Karpas-422 (cell line): ENCODE data around the gene EVC. TPM values are rescaled to one million over a fixed set of nuclear protein-coding genes. Genes with fewer than 3 reads are reported as not detected.
"Not testable (repeated sequence)": the region's sequence is repeated elsewhere in the genome, so short reads cannot be mapped to it uniquely, and the experiment has no call there.

Experiments
- DNase-seq: peaks from one replicate; pipeline ENCODE4 v3.0.0-alpha.2; 2015
- H2AFZ ChIP-seq: fragments of 200-600 bp; sonication (generic); 2 replicates; pipeline ENCODE4 v1.6.1; 2014; ENCODE audit warnings: antibody characterized with exemption, low read length, mixed read lengths
- H3K27ac ChIP-seq: fragments of 200-600 bp; sonication (generic); 2 replicates; pipeline ENCODE4 v1.5.1; 2014; ENCODE audit warnings: mild to moderate bottlenecking, low read length, moderate library complexity
- H3K27me3 ChIP-seq: fragments of 200-600 bp; sonication (generic); 2 replicates; pipeline ENCODE4 v1.6.1; 2014; ENCODE audit warnings: low read length, mixed read lengths
- H3K36me3 ChIP-seq: fragments of 200-600 bp; sonication (generic); 2 replicates; pipeline ENCODE4 v1.6.1; 2014; ENCODE audit warnings: low read length, mixed read lengths; ENCODE audit not compliant: insufficient read depth
- H3K4me1 ChIP-seq: fragments of 200-600 bp; sonication (generic); 2 replicates; pipeline ENCODE4 v1.6.1; 2014; ENCODE audit warnings: mild to moderate bottlenecking, low read length, mixed read lengths
- H3K4me2 ChIP-seq: fragments of 200-600 bp; sonication (generic); 2 replicates; pipeline ENCODE4 v1.6.1; 2014; ENCODE audit warnings: low read length, low read depth, mild to moderate bottlenecking; ENCODE audit not compliant: poor library complexity, severe bottlenecking
- H3K4me3 ChIP-seq: fragments of 200-600 bp; sonication (generic); 2 replicates; pipeline ENCODE4 v1.5.1; 2014; ENCODE audit warnings: mild to moderate bottlenecking, antibody characterized with exemption, low read length, mixed read lengths
- H3K79me2 ChIP-seq: fragments of 200-600 bp; sonication (generic); 2 replicates; pipeline ENCODE4 v1.6.1; 2014; ENCODE audit warnings: mild to moderate bottlenecking, low read length, mixed read lengths
- H3K9ac ChIP-seq: fragments of 200-600 bp; sonication (generic); 2 replicates; pipeline ENCODE4 v1.6.0; 2014; ENCODE audit warnings: low read length
- H3K9me2 ChIP-seq: fragments of 200-600 bp; sonication (generic), shearing (Covaris generic); replicated peaks from 2 replicates; pipeline ENCODE4 v1.6.0; 2014; ENCODE audit warnings: mild to moderate bottlenecking, low read length, moderate library complexity; ENCODE audit not compliant: insufficient read depth
- H3K9me3 ChIP-seq: fragments of 300-700, 200-600 bp; sonication (generic); 2 replicates; pipeline ENCODE4 v1.6.1; 2014; ENCODE audit warnings: low read length, mixed read lengths
- H4K20me1 ChIP-seq: fragments of 200-600 bp; sonication (generic); 2 replicates; pipeline ENCODE4 v1.6.1; 2014; ENCODE audit warnings: mild to moderate bottlenecking, antibody characterized with exemption, low read length, low read depth; ENCODE audit not compliant: insufficient read depth
- total RNA-seq: library from RNA; depleted of rRNA; stranded (reverse); fragments of >200 nt; shearing (Covaris generic); gene quantifications from 2 replicates; pipeline ENCODE4 v1.2.3, GENCODE V29; 2014; ENCODE audit warnings: low replicate concordance

The EVC gene
- total RNA-seq, 1 experiment from 2014 or later: not detected

GRCh38 chr4:5825321-5826041, 114.5 kb downstream of the EVC start:
- Histone ChIP-seq H3K9me3 (no peaks in the 10 kb centered on the region), H3K9ac (no peak overlapping the region), H3K27ac (no peak overlapping the region), H3K4me3 (no peak overlapping the region), H2AFZ (no peak overlapping the region), H4K20me1 (no peaks in the 10 kb centered on the region), H3K9me2 (no peaks in the 10 kb centered on the region), H3K79me2 (no peaks in the 10 kb centered on the region), H3K4me1 (peaks cover 70% of the 10 kb centered on the region), H3K27me3 (no peaks in the 10 kb centered on the region), H3K4me2 (no peak overlapping the region), H3K36me3 (no peaks in the 10 kb centered on the region)
- no peak for DNase-seq

GRCh38 chr4:5826437-5827107, 115.6 kb downstream of the EVC start:
- Histone ChIP-seq H3K27me3 (no peaks in the 10 kb centered on the region), H3K27ac (no peak overlapping the region), H3K4me2 (peak overlapping the region; percentile 16), H3K36me3 (no peaks in the 10 kb centered on the region), H3K4me3 (no peak overlapping the region), H2AFZ (no peak overlapping the region), H3K9me3 (no peaks in the 10 kb centered on the region), H3K9me2 (no peaks in the 10 kb centered on the region), H3K9ac (no peak overlapping the region), H4K20me1 (no peaks in the 10 kb centered on the region), H3K4me1 (peaks cover 71% of the 10 kb centered on the region), H3K79me2 (no peaks in the 10 kb centered on the region)
- no peak for DNase-seq

- Histone ChIP-seq H3K9me2 (no peaks in the 10 kb centered on the region), H3K9me3 (no peaks in the 10 kb centered on the region), H3K27me3 (no peaks in the 10 kb centered on the region), H3K4me3 (no peak overlapping the region), H3K36me3 (no peaks in the 10 kb centered on the region), H3K4me2 (peak overlapping the region; percentile 16), H2AFZ (no peak overlapping the region), H4K20me1 (no peaks in the 10 kb centered on the region), H3K9ac (no peak overlapping the region), H3K27ac (no peak overlapping the region), H3K4me1 (peaks cover 64% of the 10 kb centered on the region), H3K79me2 (no peaks in the 10 kb centered on the region)
- no peak for DNase-seq
Observed at GRCh38 chr4:5827108-5828004, 116.4 kb downstream of the EVC start.

- no peaks in the 10 kb centered on the region for H3K9me2 ChIP-seq
- H3K4me3 ChIP-seq: no peak overlapping the region
- H3K9me3 ChIP-seq: no peaks in the 10 kb centered on the region
- no peaks in the 10 kb centered on the region for H3K27me3 ChIP-seq
- peaks cover 57% of the 10 kb centered on the region for H3K4me1 ChIP-seq
- no peaks in the 10 kb centered on the region for H3K36me3 ChIP-seq
- H3K9ac ChIP-seq: no peak overlapping the region
- H3K27ac ChIP-seq: no peak overlapping the region
- no peak overlapping the region for H2AFZ ChIP-seq
- no peak for DNase-seq
- H3K4me2 ChIP-seq: no peak overlapping the region
- no peaks in the 10 kb centered on the region for H4K20me1 ChIP-seq
- H3K79me2 ChIP-seq: no peaks in the 10 kb centered on the region
Observed at GRCh38 chr4:5828005-5828391, 117.0 kb downstream of the EVC start.

- no peaks in the 10 kb centered on the region for H3K36me3 ChIP-seq
- H3K9me2 ChIP-seq: no peaks in the 10 kb centered on the region
- no peak overlapping the region for H3K27ac ChIP-seq
- H3K79me2 ChIP-seq: no peaks in the 10 kb centered on the region
- no peak overlapping the region for H3K4me3 ChIP-seq
- no peak overlapping the region for H2AFZ ChIP-seq
- H3K27me3 ChIP-seq: no peaks in the 10 kb centered on the region
- peaks cover 6% of the 10 kb centered on the region; the same call in 1 of the 2 replicates for H3K4me1 ChIP-seq
- no peak for DNase-seq
- no peak overlapping the region for H3K4me2 ChIP-seq
- H4K20me1 ChIP-seq: no peaks in the 10 kb centered on the region
- H3K9me3 ChIP-seq: no peaks in the 10 kb centered on the region
- no peak overlapping the region for H3K9ac ChIP-seq
Observed at GRCh38 chr4:5836943-5837342, 125.9 kb downstream of the EVC start.

- H3K4me2 ChIP-seq, H2AFZ ChIP-seq, H3K9ac ChIP-seq, H3K9me3 ChIP-seq, H3K36me3 ChIP-seq, H3K9me2 ChIP-seq, H3K4me3 ChIP-seq, H3K4me1 ChIP-seq, H3K27me3 ChIP-seq, H3K79me2 ChIP-seq, DNase-seq, H4K20me1 ChIP-seq, H3K27ac ChIP-seq: not testable (repeated sequence)
Observed at GRCh38 chr4:5837483-5837882, 126.5 kb downstream of the EVC start.

- Histone ChIP-seq H3K4me1 (peaks cover 27% of the 10 kb centered on the region), H3K9me3 (no peaks in the 10 kb centered on the region), H3K4me2 (no peak overlapping the region), H3K27ac (no peak overlapping the region), H3K36me3 (no peaks in the 10 kb centered on the region), H3K79me2 (no peaks in the 10 kb centered on the region), H3K9me2 (no peaks in the 10 kb centered on the region), H3K27me3 (no peaks in the 10 kb centered on the region), H3K4me3 (no peak overlapping the region), H2AFZ (no peak overlapping the region), H4K20me1 (no peaks in the 10 kb centered on the region), H3K9ac (no peak overlapping the region)
- DNase-seq: no peak
Observed at GRCh38 chr4:5839332-5839731, 128.3 kb downstream of the EVC start.
